Loucy (cell line): ENCODE measurements around the gene PODN.

ENCODE experiments used
- H2AFZ ChIP-seq: fragments of 200-600 bp; sonication (generic); 2 replicates; pipeline ENCODE4 v1.6.0; 2016; ENCODE audit warnings: antibody characterized with exemption, mild to moderate bottlenecking, low read length, moderate library complexity
- H3F3A ChIP-seq: fragments of 200-600 bp; 2 replicates; pipeline ENCODE4 v1.6.0; 2016; ENCODE audit warnings: antibody characterized with exemption, low read depth, mild to moderate bottlenecking
- H3K27me3 ChIP-seq: fragments of 200-600 bp; sonication (generic); 2 replicates; pipeline ENCODE4 v1.6.1; 2014; ENCODE audit warnings: low read length, mild to moderate bottlenecking; ENCODE audit not compliant: insufficient read depth, poor library complexity, severe bottlenecking
- H3K36me3 ChIP-seq: fragments of 200-600 bp; sonication (generic); 2 replicates; pipeline ENCODE4 v1.6.1; 2016; ENCODE audit warnings: low read length; ENCODE audit not compliant: insufficient read depth
- H3K4me1 ChIP-seq: fragments of 200-600 bp; sonication (generic); 2 replicates; pipeline ENCODE4 v1.5.1; 2014; ENCODE audit warnings: low read length, mild to moderate bottlenecking; ENCODE audit not compliant: insufficient read depth, poor library complexity, severe bottlenecking
- H3K4me2 ChIP-seq: fragments of 200-600 bp; sonication (generic); 2 replicates; pipeline ENCODE4 v1.6.0; 2014; ENCODE audit warnings: antibody characterized with exemption, low read length, low read depth, mild to moderate bottlenecking; ENCODE audit not compliant: poor library complexity, severe bottlenecking
- H3K4me3 ChIP-seq: fragments of 200-600 bp; sonication (generic); 2 replicates; pipeline ENCODE4 v1.5.1; 2014; ENCODE audit warnings: low read length, mild to moderate bottlenecking, mixed read lengths; ENCODE audit not compliant: poor library complexity, severe bottlenecking
- H3K79me2 ChIP-seq: fragments of 200-600 bp; sonication (generic); 2 replicates; pipeline ENCODE4 v1.6.1; 2014; ENCODE audit warnings: low read length; ENCODE audit not compliant: insufficient read depth
- H3K9ac ChIP-seq: fragments of 200-600 bp; sonication (generic); 2 replicates; pipeline ENCODE4 v1.6.0; 2014; ENCODE audit warnings: mild to moderate bottlenecking, low read depth, low read length, moderate library complexity; ENCODE audit not compliant: poor library complexity, severe bottlenecking
- H3K9me2 ChIP-seq: fragments of 200-600 bp; sonication (generic); replicated peaks from 2 replicates; pipeline ENCODE4 v1.6.1; 2016; ENCODE audit warnings: low read depth, low read length, mixed read lengths
- H3K9me3 ChIP-seq: fragments of 200-600 bp; sonication (generic); 2 replicates; pipeline ENCODE4 v1.6.1; 2014; ENCODE audit warnings: mild to moderate bottlenecking, antibody characterized with exemption, low read length, low read depth; ENCODE audit not compliant: insufficient read depth
- H4K20me1 ChIP-seq: fragments of 200-600 bp; sonication (generic); 2 replicates; pipeline ENCODE4 v1.6.0; 2014; ENCODE audit warnings: antibody characterized with exemption, low read length, mild to moderate bottlenecking; ENCODE audit not compliant: insufficient read depth, poor library complexity, severe bottlenecking
- CTCF ChIP-seq: fragments of 200-600 bp; sonication (generic); conservative IDR thresholded peaks from 2 replicates; pipeline ENCODE4 v1.5.1; 2014; ENCODE audit warnings: mild to moderate bottlenecking, antibody characterized with exemption, low read length
- EZH2phosphoT487 ChIP-seq: fragments of 200-600 bp; IDR thresholded peaks from 2 replicates; pipeline ENCODE4 v1.6.1; 2018; ENCODE audit warnings: antibody characterized with exemption, mild to moderate bottlenecking, moderate library complexity, borderline replicate concordance

The PODN gene

GRCh38 chr1:53067886-53068285 lies 5.9 kb downstream of the PODN start:
- H3K27me3 ChIP-seq = peaks cover 1% of the 10 kb centered on the region
- no peak overlapping the region for H2AFZ ChIP-seq
- no peaks in the 10 kb centered on the region for H3K79me2 ChIP-seq
- no peak overlapping the region for H3K4me2 ChIP-seq
- TF ChIP-seq EZH2phosphoT487 (no peak), CTCF (no peak)
- H3K4me3 ChIP-seq = no peak overlapping the region
- H3F3A ChIP-seq = no peaks in the 10 kb centered on the region
- H3K9ac ChIP-seq = no peak overlapping the region
- no peaks in the 10 kb centered on the region for H3K9me2 ChIP-seq
- no peaks in the 10 kb centered on the region for H3K36me3 ChIP-seq
- H4K20me1 ChIP-seq = no peaks in the 10 kb centered on the region
- H3K4me1 ChIP-seq = no peaks in the 10 kb centered on the region
- no peaks in the 10 kb centered on the region for H3K9me3 ChIP-seq

GRCh38 chr1:53068314-53069099 lies 6.5 kb downstream of the PODN start:
- H4K20me1 ChIP-seq = no peaks in the 10 kb centered on the region
- no peaks in the 10 kb centered on the region for H3K9me3 ChIP-seq
- H3F3A ChIP-seq = no peaks in the 10 kb centered on the region
- no peak overlapping the region for H3K4me2 ChIP-seq
- no peaks in the 10 kb centered on the region for H3K4me1 ChIP-seq
- no peak overlapping the region for H3K9ac ChIP-seq
- no peaks in the 10 kb centered on the region for H3K36me3 ChIP-seq
- H3K27me3 ChIP-seq = no peaks in the 10 kb centered on the region
- no peaks in the 10 kb centered on the region for H3K9me2 ChIP-seq
- H2AFZ ChIP-seq = no peak overlapping the region
- H3K4me3 ChIP-seq = no peak overlapping the region
- H3K79me2 ChIP-seq = no peaks in the 10 kb centered on the region
- TF ChIP-seq CTCF (no peak), EZH2phosphoT487 (no peak)

DNA sequence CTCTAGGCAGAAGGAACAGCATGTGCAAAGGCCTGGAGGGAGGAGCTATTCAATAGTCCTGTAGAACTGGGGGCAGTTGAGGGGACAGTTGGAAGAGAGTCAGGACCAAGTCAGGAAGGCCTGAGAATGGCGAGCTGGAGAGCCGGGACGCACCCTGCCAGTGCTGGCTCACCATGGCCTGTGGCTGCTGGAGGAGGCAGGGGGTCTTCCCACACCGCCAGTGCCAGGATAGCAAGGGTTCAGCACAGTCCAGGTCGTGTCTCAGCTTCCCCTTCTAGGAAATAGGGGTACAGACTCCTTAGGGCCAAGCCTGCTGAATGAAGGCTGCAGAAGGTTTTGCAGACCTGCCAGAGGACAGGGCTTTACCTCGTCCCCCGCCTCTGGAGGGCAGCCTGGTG lies 7.3 kb downstream of the PODN start:
- Histone ChIP-seq H2AFZ (no peak overlapping the region), H3K36me3 (no peaks in the 10 kb centered on the region), H3K4me2 (no peak overlapping the region), H3K79me2 (no peaks in the 10 kb centered on the region), H3K4me3 (no peak overlapping the region), H3K4me1 (no peaks in the 10 kb centered on the region), H3F3A (no peaks in the 10 kb centered on the region), H3K9me2 (no peaks in the 10 kb centered on the region), H3K27me3 (no peaks in the 10 kb centered on the region), H3K9ac (no peak overlapping the region), H3K9me3 (no peaks in the 10 kb centered on the region), H4K20me1 (no peaks in the 10 kb centered on the region)
- TF ChIP-seq EZH2phosphoT487 = no peak
- no peak for TF ChIP-seq CTCF
